Measurements from ENCODE around the gene TMCO2.

GRCh38 chr1:40241362-40241761 lies 6.4 kb upstream of the TMCO2 start:
- TF ChIP-seq CTCF (IDR thresholded peaks at IDR 0.05) (no peak), POLR2A (IDR thresholded peaks at IDR 0.05) (no peak)

Measured in testis (tissue), 2 donors.